Right lobe of liver (tissue), 6 donors: ENCODE measurements around the gene RBM14. TPM values are rescaled to one million over a fixed set of nuclear protein-coding genes. Genes with fewer than 3 reads are reported as not detected.
A peak's percentile ranks its signal among the peaks of the same experiment; 100 is the strongest.

ENCODE experiments used
- ATAC-seq, 4 donors: fragments of 200-7000 bp; cut with Tn5 transposase; one replicate each; pipeline ENCODE4 v1.9.1; 2020; ENCODE audit warnings: mild to moderate bottlenecking in 4 of 4, moderate library complexity in 4 of 4
- DNase-seq, 3 donors: peaks; one replicate each; pipeline ENCODE4 v3.0.0-alpha.2; 2020
- H3K27ac ChIP-seq, 3 donors: fragments of 200-600 bp; one replicate each; pipeline ENCODE4 v1.8.0; 2022
- H3K27me3 ChIP-seq, 2 donors: fragments of 200-600 bp; one replicate each; pipeline ENCODE4 v1.8.0; 2022
- H3K36me3 ChIP-seq, 4 donors: fragments of 200-600 bp; sonication (generic) in 1 of 4; one replicate each; pipeline versions ENCODE4 v1.5.1 to v1.8.0; 2017 to 2022; ENCODE audit warnings: control low read depth in 1 of 4
- H3K4me1 ChIP-seq, 4 donors: fragments of 200-600 bp; sonication (generic) in 1 of 4; one replicate each; pipeline versions ENCODE4 v1.5.1 to v1.8.0; 2017 to 2022; ENCODE audit warnings: control low read depth in 1 of 4
- H3K4me3 ChIP-seq, 3 donors: fragments of 200-600 bp; one replicate each; pipeline ENCODE4 v1.8.0; 2022
- H3K9me3 ChIP-seq, 4 donors: fragments of 200-600 bp; sonication (generic) in 1 of 4; one replicate each; pipeline versions ENCODE4 v1.5.1 to v1.8.0; 2017 to 2022; ENCODE audit warnings: control low read depth in 1 of 4
- CTCF ChIP-seq, 4 donors: fragments of 200-600 bp in 3 of 4; fragments of 450-650 bp in 1 of 4; IDR thresholded peaks; one replicate each; pipeline versions ENCODE4 v1.5.1 to v1.8.0; 2016 to 2022; ENCODE audit warnings: antibody characterized with exemption in 4 of 4, mild to moderate bottlenecking in 2 of 4
- POLR2A ChIP-seq: fragments of 450-650 bp; IDR thresholded peaks from one replicate; pipeline ENCODE4 v1.6.1; 2017; ENCODE audit warnings: antibody characterized with exemption, mild to moderate bottlenecking
- WGBS: methylation state at CpG from one replicate; pipeline ENCODE4 v1.1.6; 2018; ENCODE audit warnings: low coverage, low lambda C conversion rate; ENCODE audit not compliant: insufficient coverage; ENCODE audit errors: missing lambda C conversion rate; 5-methylcytosine and 5-hydroxymethylcytosine counted together
- intact Hi-C, 2 donors: fragments of 100-400 bp; cut with DNase I; formaldehyde crosslinking; loops; one replicate each; pipeline versions ENCODE4 v1.11.2 to v1.14.1; 2022
- total RNA-seq, 6 experiments: library from RNA; depleted of rRNA in 2 of 6; stranded (reverse); fragments of >200 nt in 2 of 6; fragmentation: NEBNext Ultra II Directional in 3 of 6; extraction: Animal tissue kit (Norgen Biotek cat#: 25700) in 3 of 6; gene quantifications; one replicate each; pipeline versions ENCODE4 v1.1.0 to v1.2.4, GENCODE V29; 2016 to 2023
- donor health status: DM: no; HTN: yes; CAD: no.
- donor health status: DM: no; HTN: no; CAD: no.
- donor health status: DM: no; HTN: no; CAD: no.
- donor health status: DM: no; HTN: yes; CAD: no.
- donor health status: DM: no; HTN: yes; CAD: no.

RBM14 gene
- total RNA-seq, 6 experiments from 2014 or later, result 25.1 to 63.7 (median 27.4) TPM

GRCh38 chr11:66659763-66660162 is 43.3 kb downstream of the RBM14 start:
- intact Hi-C loops, result loop anchor here in 1 of 2 donors (10.0 kb wide), 1 partner anchor 255 kb away; no protein-coding TSS in a partner anchor
- Histone ChIP-seq H3K27ac (no peak overlapping the region), H3K9me3 (no peaks in the 10 kb centered on the region), H3K27me3 (no peaks in the 10 kb centered on the region), H3K36me3 (peaks cover 0 to 15% (median 3%) of the 10 kb centered on the region in 4 donors), H3K4me1 (no peaks in the 10 kb centered on the region), H3K4me3 (no peak overlapping the region)
- ATAC-seq (no peak), DNase-seq (no peak)
- 40% methylated on average over 2 of the region's 2 CpGs for WGBS
- no peak for TF ChIP-seq POLR2A
- TF ChIP-seq CTCF (IDR thresholded peaks at IDR 0.05), result no peak

DNA sequence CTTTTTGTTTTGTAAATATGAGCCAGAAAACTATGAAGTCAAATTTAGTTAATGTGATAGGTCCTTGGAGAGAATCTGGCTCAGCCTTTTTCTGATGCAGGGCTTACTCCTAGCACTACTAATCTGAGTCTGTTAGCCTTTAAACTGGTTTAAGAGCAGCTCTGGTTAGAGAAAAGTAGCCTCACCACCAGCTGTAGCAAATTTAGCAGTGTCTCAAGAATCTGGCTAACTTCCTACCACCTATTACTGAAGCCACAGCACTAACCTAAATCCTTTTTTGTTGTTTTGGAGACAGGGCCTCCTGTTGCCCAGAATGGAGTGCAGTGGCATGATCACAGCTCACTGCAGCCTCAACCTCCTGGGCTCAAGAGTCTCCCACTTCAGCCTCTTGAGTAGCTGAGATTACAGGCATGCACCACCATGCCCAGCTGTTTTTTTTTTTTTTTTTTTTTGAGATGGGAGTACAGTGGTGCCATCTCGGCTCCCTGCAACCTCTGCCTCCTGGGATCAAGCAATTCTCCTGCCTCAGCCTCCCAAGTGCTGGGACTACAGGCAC is 47.4 kb downstream of the RBM14 start:
- H3K9me3 ChIP-seq, result no peaks in the 10 kb centered on the region
- no peak overlapping the region for H3K4me3 ChIP-seq
- DNase-seq, result no peak
- no peaks in the 10 kb centered on the region for H3K27me3 ChIP-seq
- no peak for ATAC-seq
- TF ChIP-seq CTCF (IDR thresholded peaks at IDR 0.05), result no peak
- TF ChIP-seq POLR2A, result no peak
- intact Hi-C loops, result loop anchor here in 1 of 2 donors (10.0 kb wide), 1 partner anchor 259 kb away; no protein-coding TSS in a partner anchor
- H3K27ac ChIP-seq, result no peak overlapping the region
- 78% methylated on average over 1 of the region's 1 CpG for WGBS
- H3K4me1 ChIP-seq, result no peaks in the 10 kb centered on the region
- H3K36me3 ChIP-seq, result peaks cover 0 to 39% (median 6%) of the 10 kb centered on the region in 4 donors

- Histone ChIP-seq H3K9me3 (no peaks in the 10 kb centered on the region), H3K27ac (no peak overlapping the region), H3K4me1 (no peaks in the 10 kb centered on the region), H3K4me3 (no peak overlapping the region), H3K36me3 (peaks cover 0 to 39% (median 4%) of the 10 kb centered on the region in 4 donors), H3K27me3 (no peaks in the 10 kb centered on the region)
- WGBS, result 39% methylated on average over 10 of the region's 11 CpGs
- ATAC-seq (peak; percentile 47 to 74 (median 54)), DNase-seq (no peak)
- intact Hi-C loops, result loop anchor here in 1 of 2 donors (10.0 kb wide), 1 partner anchor 261 kb away; no protein-coding TSS in a partner anchor
- no peak for TF ChIP-seq CTCF (IDR thresholded peaks at IDR 0.05)
- TF ChIP-seq POLR2A, result no peak
Measured at GRCh38 chr11:66665369-66665768, 48.9 kb downstream of the RBM14 start.

GRCh38 chr11:66670816-66671215 is 54.4 kb downstream of the RBM14 start:
- ATAC-seq (peak in 3 of 4 donors; percentile 38 to 42 (median 42)), DNase-seq (no peak)
- no peaks in the 10 kb centered on the region for H3K27me3 ChIP-seq
- WGBS, result 80% methylated on average over 4 of the region's 5 CpGs
- no peaks in the 10 kb centered on the region for H3K9me3 ChIP-seq
- no peak overlapping the region for H3K27ac ChIP-seq
- TF ChIP-seq CTCF (IDR thresholded peaks at IDR 0.05) (no peak), POLR2A (no peak)
- peaks cover 0 to 26% (median 4%) of the 10 kb centered on the region in 4 donors for H3K36me3 ChIP-seq
- peaks cover 0 to 15% (median 0%) of the 10 kb centered on the region in 4 donors for H3K4me1 ChIP-seq
- intact Hi-C loops, result no loop called here
- H3K4me3 ChIP-seq, result no peak overlapping the region
